IPS-20b (cell line): ENCODE data around the gene CREBBP.
A peak's percentile ranks its signal among the peaks of the same experiment; 100 is the strongest.

Experiments
- H3K27ac ChIP-seq: one replicate; pipeline ENCODE4 v1.5.1; 2013; ENCODE audit warnings: low read length
- H3K27me3 ChIP-seq: 2 replicates; pipeline ENCODE4 v1.6.1; 2013; ENCODE audit warnings: mild to moderate bottlenecking, low read length, inconsistent platforms; ENCODE audit not compliant: insufficient read depth
- H3K36me3 ChIP-seq: 2 replicates; pipeline ENCODE4 v1.6.1; 2013; ENCODE audit warnings: low read depth, mild to moderate bottlenecking, inconsistent platforms, low read length, moderate library complexity; ENCODE audit not compliant: insufficient read depth
- H3K4me1 ChIP-seq: 2 replicates; pipeline ENCODE4 v1.6.1; 2013; ENCODE audit warnings: mild to moderate bottlenecking, control low read depth, inconsistent platforms, low read length, moderate library complexity; ENCODE audit not compliant: insufficient read depth
- H3K4me3 ChIP-seq: 2 replicates; pipeline ENCODE4 v1.5.1; 2013; ENCODE audit warnings: mild to moderate bottlenecking, low read length, inconsistent platforms
- H3K9ac ChIP-seq: 2 replicates; pipeline ENCODE4 v1.6.1; 2013; ENCODE audit warnings: low read depth, mild to moderate bottlenecking, inconsistent platforms, low read length, moderate library complexity
- H3K9me3 ChIP-seq: 2 replicates; pipeline ENCODE4 v1.6.1; 2013; ENCODE audit warnings: mild to moderate bottlenecking, low read depth, low read length, inconsistent platforms; ENCODE audit not compliant: insufficient read depth

The CREBBP gene

DNA sequence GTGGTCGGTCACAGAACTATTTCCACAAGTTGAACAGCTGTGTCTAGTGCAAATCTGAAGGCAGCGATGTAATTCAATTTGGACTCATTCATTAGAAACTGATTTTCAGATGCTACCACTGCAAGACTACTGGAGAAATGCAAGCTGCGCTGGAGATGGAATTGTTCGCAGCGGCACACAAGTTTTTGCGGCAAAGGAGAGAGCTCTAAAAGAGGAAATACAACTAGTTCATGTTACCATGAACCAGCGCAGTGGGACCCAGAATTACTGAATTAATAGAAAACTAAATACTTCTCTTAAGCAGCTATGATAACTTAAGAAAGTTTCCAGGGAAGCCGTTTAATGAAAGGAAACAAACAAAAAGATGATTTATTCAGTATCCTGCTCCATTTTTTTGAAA is 1.9 kb downstream of the CREBBP start:
- Histone ChIP-seq H3K9ac (peak overlapping the region; percentile 75; the same call in 1 of the 2 replicates), H3K4me1 (peaks cover 14% of the 10 kb centered on the region; the same call in 1 of the 2 replicates), H3K4me3 (peak overlapping the region; percentile 93), H3K36me3 (peaks cover 8% of the 10 kb centered on the region; the same call in 1 of the 2 replicates), H3K27ac (no peak overlapping the region), H3K27me3 (no peaks in the 10 kb centered on the region), H3K9me3 (no peaks in the 10 kb centered on the region)

- H3K9me3 ChIP-seq, result no peaks in the 10 kb centered on the region
- H3K27ac ChIP-seq, result no peak overlapping the region
- peaks cover 17% of the 10 kb centered on the region; the same call in 1 of the 2 replicates for H3K4me1 ChIP-seq
- no peak overlapping the region for H3K4me3 ChIP-seq
- H3K36me3 ChIP-seq, result peaks cover 8% of the 10 kb centered on the region; the same call in 1 of the 2 replicates
- no peak overlapping the region for H3K9ac ChIP-seq
- H3K27me3 ChIP-seq, result no peaks in the 10 kb centered on the region
Observed at GRCh38 chr16:3876695-3877094, 3.8 kb downstream of the CREBBP start.

DNA sequence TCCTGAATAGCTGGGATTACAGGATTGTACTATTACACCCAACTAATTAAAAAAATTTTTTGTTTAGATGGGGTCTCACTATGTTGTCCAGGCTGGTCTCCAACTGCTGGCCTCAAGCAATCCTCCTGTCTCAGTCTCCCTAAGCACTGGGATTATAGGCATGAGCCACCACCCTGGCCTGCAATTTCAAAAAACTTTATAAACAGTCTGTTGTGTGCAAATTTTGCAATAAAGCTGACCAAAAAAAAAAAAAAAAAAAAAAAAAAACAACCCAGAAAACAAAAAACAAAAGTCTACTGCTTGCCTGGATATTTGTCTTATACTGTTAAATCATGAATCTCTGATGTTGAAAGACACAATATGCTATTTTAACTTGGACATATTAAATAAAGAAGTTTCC is 4.4 kb downstream of the CREBBP start:
- peaks cover 20% of the 10 kb centered on the region for H3K4me1 ChIP-seq
- no peak overlapping the region for H3K27ac ChIP-seq
- H3K9me3 ChIP-seq, result no peaks in the 10 kb centered on the region
- peaks cover 8% of the 10 kb centered on the region; the same call in 1 of the 2 replicates for H3K36me3 ChIP-seq
- H3K27me3 ChIP-seq, result no peaks in the 10 kb centered on the region
- H3K9ac ChIP-seq, result no peak overlapping the region
- no peak overlapping the region for H3K4me3 ChIP-seq

DNA sequence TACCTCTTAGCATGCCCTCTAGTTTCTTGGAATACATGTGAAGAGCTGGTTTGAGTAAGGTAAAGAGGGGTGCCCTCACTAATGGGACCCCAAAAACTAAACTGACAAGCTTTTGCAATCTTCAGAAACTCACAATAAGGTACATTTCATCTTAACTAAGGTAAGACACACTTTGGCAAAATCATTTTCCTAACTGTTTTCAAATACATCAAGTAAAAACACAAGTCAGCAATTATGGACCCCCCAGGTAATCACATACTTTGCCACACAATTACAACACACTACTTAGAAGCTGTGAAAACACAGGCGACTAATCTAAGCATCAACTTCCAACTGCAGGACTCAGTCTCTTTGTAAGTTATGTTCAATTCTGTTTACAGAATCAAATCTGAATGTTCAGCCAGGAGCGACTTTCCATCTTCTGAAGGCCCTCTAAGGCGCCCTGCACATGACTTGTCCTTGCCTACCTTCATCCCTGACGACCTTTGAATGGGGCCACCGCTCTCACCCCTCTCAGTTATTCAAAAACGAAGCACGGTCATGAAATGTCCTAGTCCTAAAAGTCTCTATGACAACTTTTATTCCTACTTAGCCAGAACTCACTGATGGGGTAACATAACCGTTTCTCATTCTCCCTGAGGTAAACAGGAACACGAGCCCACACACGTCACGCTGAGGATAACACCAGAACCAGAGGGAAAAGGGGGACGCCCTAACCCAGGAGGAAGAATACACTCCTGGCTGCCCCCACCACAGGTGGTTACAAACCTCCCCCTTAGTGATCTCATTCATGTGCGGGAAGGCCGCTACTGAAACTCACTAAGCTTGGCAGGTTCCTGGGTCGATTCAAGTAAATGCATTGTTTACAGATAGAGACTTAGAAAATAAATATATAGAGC is 5.5 kb downstream of the CREBBP start:
- Histone ChIP-seq H3K27ac (no peak overlapping the region), H3K9ac (no peak overlapping the region), H3K9me3 (no peaks in the 10 kb centered on the region), H3K36me3 (peaks cover 8% of the 10 kb centered on the region; the same call in 1 of the 2 replicates), H3K4me3 (no peak overlapping the region), H3K4me1 (peaks cover 20% of the 10 kb centered on the region), H3K27me3 (no peaks in the 10 kb centered on the region)

GRCh38 chr16:3874242-3874641 is 6.3 kb downstream of the CREBBP start:
- Histone ChIP-seq H3K27ac (no peak overlapping the region), H3K36me3 (peaks cover 8% of the 10 kb centered on the region; the same call in 1 of the 2 replicates), H3K4me1 (peaks cover 20% of the 10 kb centered on the region), H3K27me3 (no peaks in the 10 kb centered on the region), H3K9ac (no peak overlapping the region), H3K9me3 (no peaks in the 10 kb centered on the region), H3K4me3 (no peak overlapping the region)

- Histone ChIP-seq H3K4me1 (peaks cover 16% of the 10 kb centered on the region), H3K27ac (no peak overlapping the region), H3K9me3 (no peaks in the 10 kb centered on the region), H3K9ac (no peak overlapping the region), H3K27me3 (no peaks in the 10 kb centered on the region), H3K4me3 (no peak overlapping the region), H3K36me3 (peaks cover 8% of the 10 kb centered on the region; the same call in 1 of the 2 replicates)
Observed at GRCh38 chr16:3873482-3874173, 6.9 kb downstream of the CREBBP start.

DNA sequence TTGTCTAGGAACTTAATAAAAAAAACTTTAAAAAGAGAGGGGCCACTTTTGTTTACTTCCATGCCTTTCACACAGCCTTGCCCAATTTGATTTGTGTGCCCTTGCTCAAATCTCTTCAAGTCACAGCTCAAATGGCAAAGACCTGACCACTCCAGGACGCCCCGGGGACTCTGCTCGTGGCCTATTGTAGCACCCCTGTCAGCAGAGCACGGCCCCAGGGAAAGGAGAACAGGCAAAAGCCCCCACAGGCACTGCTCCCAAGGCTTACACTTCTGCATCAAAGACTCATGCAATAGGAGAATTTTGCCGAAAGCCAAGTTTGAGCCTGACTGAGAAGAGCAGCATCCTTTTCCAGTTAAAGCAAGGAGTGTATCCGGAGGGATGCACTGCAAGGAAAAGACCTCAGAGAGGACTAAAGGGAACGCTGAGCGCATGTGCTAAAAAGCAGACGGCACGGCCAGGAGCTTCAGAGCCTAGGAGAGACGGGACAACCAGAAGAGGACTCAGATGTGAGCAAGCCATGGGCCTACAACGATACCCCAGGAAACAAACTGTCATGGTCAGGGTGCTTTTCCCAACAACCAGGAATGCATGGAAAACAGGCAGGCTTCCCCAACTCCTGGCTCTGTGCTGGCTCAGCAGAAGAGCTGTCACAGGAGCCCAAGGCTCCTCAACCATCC is 8.2 kb downstream of the CREBBP start:
- Histone ChIP-seq H3K27ac (no peak overlapping the region), H3K9ac (no peak overlapping the region), H3K27me3 (no peaks in the 10 kb centered on the region), H3K36me3 (no peaks in the 10 kb centered on the region), H3K4me3 (no peak overlapping the region), H3K9me3 (no peaks in the 10 kb centered on the region), H3K4me1 (peaks cover 15% of the 10 kb centered on the region)

DNA sequence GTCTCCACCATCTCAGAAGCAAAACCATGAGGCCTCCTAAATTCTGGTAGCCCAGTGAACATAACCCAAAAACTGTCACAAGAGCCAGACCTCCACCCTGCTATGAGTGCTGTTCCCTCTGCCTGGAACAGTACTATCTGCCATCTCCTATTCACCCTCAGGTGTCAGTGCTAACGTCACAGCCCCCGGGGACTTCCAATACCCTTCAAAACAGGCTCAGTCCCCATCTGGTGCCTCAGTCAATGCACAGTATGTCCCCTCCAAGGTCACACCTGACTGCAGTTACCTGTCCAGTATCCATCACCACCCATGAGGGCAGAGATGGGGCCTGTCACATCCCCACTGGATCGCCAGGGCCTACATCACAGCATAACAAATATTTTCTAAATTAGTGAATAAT is 11.5 kb downstream of the CREBBP start:
- Histone ChIP-seq H3K27me3 (no peaks in the 10 kb centered on the region), H3K4me1 (peaks cover 7% of the 10 kb centered on the region), H3K9ac (no peak overlapping the region), H3K36me3 (no peaks in the 10 kb centered on the region), H3K27ac (no peak overlapping the region), H3K9me3 (no peaks in the 10 kb centered on the region), H3K4me3 (no peak overlapping the region)

DNA sequence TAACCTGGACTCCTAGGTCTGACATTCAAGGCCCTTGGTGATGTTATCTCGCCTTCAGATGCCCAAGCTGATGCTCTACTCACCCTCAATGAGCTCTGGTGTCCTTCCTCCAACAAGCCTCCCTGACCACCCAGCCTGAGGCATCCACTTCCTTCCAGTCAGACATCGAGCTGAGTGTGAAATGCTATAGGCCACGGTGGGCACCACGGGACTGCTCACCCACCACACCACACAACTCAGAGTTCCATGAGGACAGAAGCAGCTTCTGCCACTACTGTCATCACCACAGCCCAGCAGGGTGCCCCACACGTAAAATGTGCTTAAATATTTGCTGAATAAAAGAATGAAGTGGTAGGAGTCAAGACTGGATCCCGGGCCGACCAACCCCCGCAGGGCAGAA is 12.0 kb downstream of the CREBBP start:
- no peaks in the 10 kb centered on the region for H3K27me3 ChIP-seq
- H3K4me3 ChIP-seq, result no peak overlapping the region
- H3K36me3 ChIP-seq, result no peaks in the 10 kb centered on the region
- no peaks in the 10 kb centered on the region for H3K9me3 ChIP-seq
- peaks cover 7% of the 10 kb centered on the region for H3K4me1 ChIP-seq
- no peak overlapping the region for H3K27ac ChIP-seq
- H3K9ac ChIP-seq, result no peak overlapping the region

DNA sequence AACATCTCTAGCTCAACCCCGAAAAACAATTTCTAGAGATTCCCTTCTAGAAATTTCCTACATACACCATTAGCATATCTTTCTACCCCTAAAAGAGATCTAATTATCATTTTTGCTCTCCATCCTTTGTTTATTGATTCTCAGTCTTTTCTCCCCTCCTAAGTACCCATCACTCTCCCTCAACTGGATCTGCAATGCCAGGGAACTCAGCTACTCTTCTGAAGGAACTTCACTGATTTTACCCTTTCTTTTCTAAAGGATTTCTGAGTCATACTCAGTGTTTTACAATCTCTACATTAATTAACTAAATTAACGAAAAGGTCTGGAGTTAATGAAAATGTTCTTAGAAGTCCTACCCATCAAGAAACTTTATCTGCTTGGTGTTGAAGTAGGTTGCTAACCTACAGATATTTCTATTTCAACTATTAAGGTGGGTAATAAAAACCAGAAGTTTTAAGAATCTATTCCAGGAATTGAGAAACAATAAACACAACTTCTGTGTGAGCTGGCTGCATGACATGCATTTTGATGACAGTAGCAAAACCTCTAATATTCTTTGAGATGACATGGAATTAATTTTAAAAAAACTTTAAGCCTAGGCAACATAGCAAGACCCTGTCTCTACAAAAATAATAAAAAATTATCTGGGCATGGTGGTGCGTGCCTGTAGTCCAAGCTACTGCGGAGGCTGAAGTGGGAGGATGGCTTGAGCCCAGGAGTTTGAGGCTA is 13.6 kb downstream of the CREBBP start:
- no peak overlapping the region for H3K27ac ChIP-seq
- no peaks in the 10 kb centered on the region for H3K27me3 ChIP-seq
- H3K4me1 ChIP-seq, result peaks cover 15% of the 10 kb centered on the region
- H3K4me3 ChIP-seq, result no peak overlapping the region
- no peak overlapping the region for H3K9ac ChIP-seq
- no peaks in the 10 kb centered on the region for H3K9me3 ChIP-seq
- no peaks in the 10 kb centered on the region for H3K36me3 ChIP-seq

DNA sequence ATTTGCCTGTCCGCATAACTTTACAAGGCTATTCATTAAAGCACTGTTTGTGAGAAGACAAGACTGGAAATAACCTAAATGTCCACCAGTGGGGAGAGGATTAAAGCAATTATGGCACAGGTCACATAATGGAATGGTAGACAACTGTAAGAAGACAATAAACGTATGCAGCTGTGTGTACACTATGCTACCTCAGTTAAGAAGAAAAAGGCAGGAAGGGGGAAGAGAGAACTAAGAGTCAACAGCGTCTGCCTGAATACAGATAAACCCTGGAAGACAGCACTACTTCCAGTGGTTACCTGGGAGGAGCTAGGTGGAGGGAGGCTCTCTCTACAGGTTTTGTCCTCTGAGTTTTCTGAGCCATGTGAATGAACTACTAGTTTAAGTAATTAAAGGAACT is 15.3 kb downstream of the CREBBP start:
- Histone ChIP-seq H3K36me3 (no peaks in the 10 kb centered on the region), H3K4me3 (no peak overlapping the region), H3K9me3 (no peaks in the 10 kb centered on the region), H3K9ac (no peak overlapping the region), H3K4me1 (peaks cover 15% of the 10 kb centered on the region), H3K27me3 (no peaks in the 10 kb centered on the region), H3K27ac (no peak overlapping the region)
